Measurements from ENCODE around the gene CACNA1D.

CACNA1D gene

DNA sequence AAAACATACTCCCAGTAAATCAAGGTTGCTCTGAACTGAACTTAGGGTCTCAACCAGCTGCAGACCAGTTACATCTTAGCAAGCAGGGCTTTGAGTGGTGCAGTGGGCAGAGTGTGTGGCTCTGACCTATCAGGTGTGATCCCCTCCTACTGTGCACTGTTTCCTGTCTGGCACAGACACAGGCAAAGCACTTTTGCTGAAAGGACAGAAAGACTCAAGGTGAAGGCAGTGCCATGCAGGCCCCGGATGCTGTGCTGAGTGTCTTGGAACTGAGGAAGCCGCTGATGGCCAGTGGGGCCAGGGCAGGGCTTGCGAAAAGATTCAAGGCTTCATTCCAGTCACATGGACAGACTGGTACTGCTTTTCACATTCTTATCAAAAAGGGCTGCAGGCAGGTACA, 85.2 kb downstream of the CACNA1D start:
- CTCF ChIA-PET: no interaction called here
- no peak for DNase-seq (ENCODE audit: extremely low spot score)
- POLR2A ChIA-PET: no interaction called here
- TF ChIP-seq ARNT (IDR thresholded peaks at IDR 0.05) (no peak), BHLHE40 (IDR thresholded peaks at IDR 0.05; ENCODE audit: borderline replicate concordance) (no peak), LEF1 (IDR thresholded peaks at IDR 0.05; ENCODE audit: borderline replicate concordance) (no peak), SUZ12 (IDR thresholded peaks at IDR 0.05) (no peak), ELF4 (IDR thresholded peaks at IDR 0.05) (no peak), FOXA1 (IDR thresholded peaks at IDR 0.05) (no peak), FOXM1 (IDR thresholded peaks at IDR 0.05; ENCODE audit: borderline replicate concordance) (no peak), ZNF384 (IDR thresholded peaks at IDR 0.05) (no peak), CTBP1 (IDR thresholded peaks at IDR 0.05; ENCODE audit: borderline replicate concordance) (no peak)

- no peak for DNase-seq (ENCODE audit: extremely low spot score)
- no peak for TF ChIP-seq SP1 (IDR thresholded peaks at IDR 0.05)
- TF ChIP-seq HDGF (IDR thresholded peaks at IDR 0.05; ENCODE audit: borderline replicate concordance): no peak
- TF ChIP-seq TARDBP (IDR thresholded peaks at IDR 0.05): no peak
- TF ChIP-seq, protein P1, sequence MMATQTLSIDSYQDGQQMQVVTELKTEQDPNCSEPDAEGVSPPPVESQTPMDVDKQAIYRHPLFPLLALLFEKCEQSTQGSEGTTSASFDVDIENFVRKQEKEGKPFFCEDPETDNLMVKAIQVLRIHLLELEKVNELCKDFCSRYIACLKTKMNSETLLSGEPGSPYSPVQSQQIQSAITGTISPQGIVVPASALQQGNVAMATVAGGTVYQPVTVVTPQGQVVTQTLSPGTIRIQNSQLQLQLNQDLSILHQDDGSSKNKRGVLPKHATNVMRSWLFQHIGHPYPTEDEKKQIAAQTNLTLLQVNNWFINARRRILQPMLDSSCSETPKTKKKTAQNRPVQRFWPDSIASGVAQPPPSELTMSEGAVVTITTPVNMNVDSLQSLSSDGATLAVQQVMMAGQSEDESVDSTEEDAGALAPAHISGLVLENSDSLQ (IDR thresholded peaks at IDR 0.05): no peak
- TF ChIP-seq FOXA1 (IDR thresholded peaks at IDR 0.05): no peak
- no peak for TF ChIP-seq ZNF384 (IDR thresholded peaks at IDR 0.05)
- no peak for TF ChIP-seq FOXM1 (IDR thresholded peaks at IDR 0.05; ENCODE audit: borderline replicate concordance)
- TF ChIP-seq CTBP1 (IDR thresholded peaks at IDR 0.05; ENCODE audit: borderline replicate concordance): no peak
- no peak for TF ChIP-seq ELF4 (IDR thresholded peaks at IDR 0.05)
- TF ChIP-seq FOXK2 (IDR thresholded peaks at IDR 0.05): no peak
- CTCF ChIA-PET: no interaction called here
- POLR2A ChIA-PET: no interaction called here
Measured at GRCh38 chr3:53581671-53582070, 87.3 kb downstream of the CACNA1D start.

- no peak for DNase-seq (ENCODE audit: extremely low spot score)
- ChIA-PET CTCF (interaction anchor here (1.7 kb wide), 1 partner anchor 12 kb away, joined by 3 read pairs; no protein-coding TSS in a partner anchor), POLR2A (no interaction called here)
- no peak for TF ChIP-seq LEF1 (IDR thresholded peaks at IDR 0.05; ENCODE audit: borderline replicate concordance)
- TF ChIP-seq, protein P1 (IDR thresholded peaks at IDR 0.05): no peak
- no peak for TF ChIP-seq SP1 (IDR thresholded peaks at IDR 0.05)
- no peak for TF ChIP-seq FOXA1 (IDR thresholded peaks at IDR 0.05)
- no peak for TF ChIP-seq NFRKB (IDR thresholded peaks at IDR 0.05)
- TF ChIP-seq BHLHE40 (IDR thresholded peaks at IDR 0.05; ENCODE audit: borderline replicate concordance): no peak
- no peak for TF ChIP-seq TARDBP (IDR thresholded peaks at IDR 0.05)
- TF ChIP-seq CTBP1 (IDR thresholded peaks at IDR 0.05; ENCODE audit: borderline replicate concordance): no peak
- no peak for TF ChIP-seq ARNT (IDR thresholded peaks at IDR 0.05)
- no peak for TF ChIP-seq ELF4 (IDR thresholded peaks at IDR 0.05)
- no peak for TF ChIP-seq HDGF (IDR thresholded peaks at IDR 0.05; ENCODE audit: borderline replicate concordance)
- no peak for TF ChIP-seq FOXK2 (IDR thresholded peaks at IDR 0.05)
- no peak for TF ChIP-seq SUZ12 (IDR thresholded peaks at IDR 0.05)
- TF ChIP-seq L3MBTL2 (conservative IDR thresholded peaks at IDR 0.05): no peak
- TF ChIP-seq ZNF384 (IDR thresholded peaks at IDR 0.05): no peak
- no peak for TF ChIP-seq FOXM1 (IDR thresholded peaks at IDR 0.05; ENCODE audit: borderline replicate concordance)
Measured at GRCh38 chr3:53583161-53583690, 88.8 kb downstream of the CACNA1D start.

GRCh38 chr3:53585049-53585448, 90.6 kb downstream of the CACNA1D start:
- TF ChIP-seq ELF4 (IDR thresholded peaks at IDR 0.05) (no peak), CTBP1 (IDR thresholded peaks at IDR 0.05; ENCODE audit: borderline replicate concordance) (no peak), ARNT (IDR thresholded peaks at IDR 0.05) (no peak), L3MBTL2 (conservative IDR thresholded peaks at IDR 0.05) (no peak), BHLHE40 (IDR thresholded peaks at IDR 0.05; ENCODE audit: borderline replicate concordance) (no peak), FOXM1 (IDR thresholded peaks at IDR 0.05; ENCODE audit: borderline replicate concordance) (no peak), SUZ12 (IDR thresholded peaks at IDR 0.05) (no peak), HDGF (IDR thresholded peaks at IDR 0.05; ENCODE audit: borderline replicate concordance) (no peak)
- ChIA-PET CTCF (no interaction called here), POLR2A (no interaction called here)
- DNase-seq (ENCODE audit: extremely low spot score): no peak

DNA sequence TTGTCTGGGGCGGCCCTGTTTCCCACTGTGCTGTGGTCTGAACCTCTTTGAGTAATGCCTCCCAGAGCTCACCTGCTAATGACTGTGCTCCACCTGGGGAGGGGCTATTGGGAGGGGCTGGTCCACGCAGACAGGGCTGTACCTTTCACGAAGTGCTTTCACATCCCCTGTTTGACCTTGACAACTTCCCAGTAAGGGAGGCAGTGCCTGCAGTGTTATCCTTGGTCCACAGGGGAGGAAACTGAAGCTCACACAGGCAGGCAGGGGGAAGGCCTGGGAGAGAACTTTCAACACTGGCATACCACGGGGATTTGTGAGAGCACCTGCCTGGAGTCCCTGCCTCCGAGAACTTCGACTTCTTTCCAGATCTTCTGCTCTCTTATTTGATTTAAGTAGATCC, 91.2 kb downstream of the CACNA1D start:
- TF ChIP-seq SUZ12 (IDR thresholded peaks at IDR 0.05): no peak
- TF ChIP-seq NFRKB (IDR thresholded peaks at IDR 0.05): no peak
- TF ChIP-seq ARNT (IDR thresholded peaks at IDR 0.05): no peak
- no peak for TF ChIP-seq FOXK2 (IDR thresholded peaks at IDR 0.05)
- no peak for TF ChIP-seq FOXM1 (IDR thresholded peaks at IDR 0.05; ENCODE audit: borderline replicate concordance)
- TF ChIP-seq L3MBTL2 (conservative IDR thresholded peaks at IDR 0.05): no peak
- no peak for TF ChIP-seq ELF4 (IDR thresholded peaks at IDR 0.05)
- no peak for TF ChIP-seq ZNF384 (IDR thresholded peaks at IDR 0.05)
- TF ChIP-seq HDGF (IDR thresholded peaks at IDR 0.05; ENCODE audit: borderline replicate concordance): no peak
- TF ChIP-seq LEF1 (IDR thresholded peaks at IDR 0.05; ENCODE audit: borderline replicate concordance): no peak
- DNase-seq (ENCODE audit: extremely low spot score): no peak
- CTCF ChIA-PET: no interaction called here
- POLR2A ChIA-PET: no interaction called here

GRCh38 chr3:53588122-53588521, 93.7 kb downstream of the CACNA1D start:
- DNase-seq (ENCODE audit: extremely low spot score): no peak
- CTCF ChIA-PET: interaction anchor here (1.0 kb wide), 1 partner anchor 81 kb away, joined by 4 read pairs; no protein-coding TSS in a partner anchor
- TF ChIP-seq HDGF (IDR thresholded peaks at IDR 0.05; ENCODE audit: borderline replicate concordance) (no peak), LEF1 (IDR thresholded peaks at IDR 0.05; ENCODE audit: borderline replicate concordance) (no peak), FOXA1 (IDR thresholded peaks at IDR 0.05) (no peak), ZNF384 (IDR thresholded peaks at IDR 0.05) (no peak), BHLHE40 (IDR thresholded peaks at IDR 0.05; ENCODE audit: borderline replicate concordance) (no peak), SP1 (IDR thresholded peaks at IDR 0.05) (no peak), ELF4 (IDR thresholded peaks at IDR 0.05) (no peak), CTBP1 (IDR thresholded peaks at IDR 0.05; ENCODE audit: borderline replicate concordance) (no peak), SUZ12 (IDR thresholded peaks at IDR 0.05) (no peak), FOXK2 (IDR thresholded peaks at IDR 0.05) (no peak), L3MBTL2 (conservative IDR thresholded peaks at IDR 0.05) (no peak), NFRKB (IDR thresholded peaks at IDR 0.05) (no peak), TARDBP (IDR thresholded peaks at IDR 0.05) (no peak)
- TF ChIP-seq, protein P1 (IDR thresholded peaks at IDR 0.05): no peak
- POLR2A ChIA-PET: no interaction called here

Data from HEK293T (cell line).